CD14-positive monocyte (primary cell): ENCODE measurements around the gene AHNAK. TPM values are rescaled to one million over a fixed set of nuclear protein-coding genes. Genes with fewer than 3 reads are reported as not detected.

ENCODE experiments used
- DNase-seq, 3 donors: peaks; one replicate each; pipeline ENCODE4 v3.0.0-alpha.2; 2011 to 2022
- H2AFZ ChIP-seq: 2 replicates; pipeline ENCODE4 v1.6.0; 2012; ENCODE audit warnings: mild to moderate bottlenecking, low read depth, low read length, inconsistent platforms; ENCODE audit not compliant: insufficient read depth, poor library complexity, severe bottlenecking
- H3K27ac ChIP-seq, 2 donors: 1 replicate in 1 of 2; 2 replicates in 1 of 2; pipeline ENCODE4 v1.5.1; 2012 to 2013; ENCODE audit warnings: low read length in 2 of 2, control low read depth in 1 of 2, inconsistent platforms in 1 of 2, low read depth in 1 of 2, mild to moderate bottlenecking in 1 of 2
- H3K27me3 ChIP-seq, 2 donors: one replicate each; pipeline versions ENCODE4 v1.6.0 to v1.6.1; 2011 to 2013; ENCODE audit warnings: low read length in 2 of 2; ENCODE audit not compliant: control insufficient read depth in 2 of 2, insufficient read depth in 2 of 2
- H3K36me3 ChIP-seq, 2 donors: replicated peaks in 1 of 2; 1 replicate in 1 of 2; 2 replicates in 1 of 2; pipeline versions ENCODE4 v1.5.1 to v1.6.1; 2012 to 2013; ENCODE audit warnings: low read length in 2 of 2, control low read depth in 1 of 2, inconsistent platforms in 1 of 2, mild to moderate bottlenecking in 1 of 2; ENCODE audit not compliant: insufficient read depth in 2 of 2, control insufficient read depth in 1 of 2
- H3K4me1 ChIP-seq, 2 donors: 1 replicate in 1 of 2; 2 replicates in 1 of 2; pipeline versions ENCODE4 v1.5.1 to v1.6.1; 2012 to 2013; ENCODE audit warnings: low read length in 2 of 2, control low read depth in 1 of 2, inconsistent platforms in 1 of 2, mild to moderate bottlenecking in 1 of 2, moderate library complexity in 1 of 2; ENCODE audit not compliant: insufficient read depth in 2 of 2, control insufficient read depth in 1 of 2
- H3K4me2 ChIP-seq: replicated peaks from 2 replicates; pipeline ENCODE3; 2012; ENCODE audit warnings: low read length, moderate library complexity, mild to moderate bottlenecking; ENCODE audit not compliant: poor library complexity, severe bottlenecking; ENCODE audit errors: extremely low read depth
- H3K4me3 ChIP-seq, 3 experiments: fragments of 200-600 bp in 1 of 3; sonication (generic) in 1 of 3; replicated peaks in 1 of 3; 1 replicate in 2 of 3; 2 replicates in 1 of 3; pipeline ENCODE4 v1.5.1; 2011 to 2013; ENCODE audit warnings: low read length in 3 of 3, mild to moderate bottlenecking in 3 of 3, control low read depth in 2 of 3, low read depth in 2 of 3, inconsistent platforms in 1 of 3, moderate library complexity in 1 of 3
- H3K79me2 ChIP-seq: 2 replicates; pipeline ENCODE4 v1.6.0; 2012; ENCODE audit warnings: mild to moderate bottlenecking, control low read depth, inconsistent platforms, low read length, moderate library complexity; ENCODE audit not compliant: insufficient read depth
- H3K9ac ChIP-seq: 2 replicates; pipeline ENCODE4 v1.6.0; 2017; ENCODE audit warnings: low read length, mild to moderate bottlenecking; ENCODE audit not compliant: insufficient read depth, poor library complexity, severe bottlenecking
- H3K9me3 ChIP-seq, 2 donors: replicated peaks in 1 of 2; 1 replicate in 1 of 2; 2 replicates in 1 of 2; pipeline versions ENCODE4 v1.5.1 to v1.6.1; 2012 to 2013; ENCODE audit warnings: low read length in 2 of 2, control low read depth in 1 of 2; ENCODE audit not compliant: control insufficient read depth in 1 of 2, insufficient read depth in 1 of 2
- H4K20me1 ChIP-seq: 2 replicates; pipeline ENCODE4 v1.6.0; 2012; ENCODE audit warnings: mild to moderate bottlenecking, low read length, control low read depth, moderate library complexity; ENCODE audit not compliant: insufficient read depth
- H3K27ac Mint-ChIP-seq, 7 donors: one replicate each; pipeline ENCODE4 v1.8.0; 2020; ENCODE audit warnings: mild to moderate bottlenecking in 7 of 7, mixed read lengths in 7 of 7, moderate library complexity in 6 of 7, inconsistent platforms in 2 of 7
- H3K27me3 Mint-ChIP-seq, 3 donors: one replicate each; pipeline ENCODE4 v1.8.0; 2021 to 2022; ENCODE audit warnings: low read depth in 3 of 3, mild to moderate bottlenecking in 3 of 3, mixed read lengths in 3 of 3, moderate library complexity in 3 of 3, inconsistent platforms in 1 of 3
- H3K36me3 Mint-ChIP-seq, 2 donors: one replicate each; pipeline ENCODE4 v1.8.0; 2020; ENCODE audit warnings: mixed read lengths in 2 of 2, inconsistent platforms in 1 of 2, mild to moderate bottlenecking in 1 of 2
- H3K4me1 Mint-ChIP-seq: one replicate; pipeline ENCODE4 v1.8.0; 2020; ENCODE audit warnings: mild to moderate bottlenecking, mixed read lengths
- H3K4me3 Mint-ChIP-seq, 2 donors: one replicate each; pipeline ENCODE4 v1.8.0; 2020; ENCODE audit warnings: mild to moderate bottlenecking in 2 of 2, mixed read lengths in 2 of 2, moderate library complexity in 1 of 2
- H3K9me3 Mint-ChIP-seq, 7 donors: one replicate each; pipeline ENCODE4 v1.8.0; 2020 to 2022; ENCODE audit warnings: mixed read lengths in 7 of 7, mild to moderate bottlenecking in 6 of 7, moderate library complexity in 6 of 7, inconsistent platforms in 2 of 7
- WGBS: methylation state at CpG from one replicate; pipeline ENCODE4 v1.1.5; 2013; ENCODE audit warnings: missing lambda C conversion rate; ENCODE audit not compliant: insufficient coverage; 5-methylcytosine and 5-hydroxymethylcytosine counted together
- intact Hi-C, 2 donors: fragments of 100-400 bp; cut with micrococcal nuclease; formaldehyde crosslinking; loops; one replicate each; pipeline versions ENCODE4 v1.15.0 to v1.15.1; 2023
- polyA plus RNA-seq, 3 donors: library from polyadenylated mRNA; depleted of rRNA in 1 of 3; unstranded in 2 of 3; stranded (reverse) in 1 of 3; fragments of 300-500 nt in 2 of 3; fragments of >200 nt in 1 of 3; fragmentation: Illumina TruSeq in 2 of 3; gene quantifications; 1 replicate in 2 of 3; 2 replicates in 1 of 3; pipeline ENCODE4 v1.2.3, GENCODE V29; 2012 to 2021
- TF ChIP-seq, protein P1 (sequence below): fragments of 200-600 bp; IDR thresholded peaks from one replicate; pipeline ENCODE4 v1.8.0; 2022; ENCODE audit warnings: antibody characterized with exemption, mild to moderate bottlenecking

The AHNAK gene
- polyA plus RNA-seq, 3 donors, result 80.0 to 201 (median 103) TPM

GRCh38 chr11:62579252-62579651 is 32.6 kb upstream of the AHNAK start:
- Mint-ChIP-seq H3K9me3 (peaks cover 0 to 2% (median 0%) of the 10 kb centered on the region in 7 donors), H3K4me1 (peaks cover 16% of the 10 kb centered on the region), H3K27me3 (no peaks in the 10 kb centered on the region), H3K4me3 (no peak overlapping the region), H3K27ac (no peak overlapping the region), H3K36me3 (peaks cover 43 to 70% of the 10 kb centered on the region in 2 donors)
- Histone ChIP-seq H3K9me3 (no peaks in the 10 kb centered on the region), H3K9ac (no peak overlapping the region), H4K20me1 (no peaks in the 10 kb centered on the region), H3K4me1 (peaks cover 13 to 16% of the 10 kb centered on the region in 2 donors), H3K27me3 (no peaks in the 10 kb centered on the region), H3K79me2 (peaks cover 20% of the 10 kb centered on the region), H3K27ac (no peak overlapping the region), H3K36me3 (peaks cover 44 to 68% of the 10 kb centered on the region in 2 donors), H3K4me2 (no peak overlapping the region), H2AFZ (no peak overlapping the region), H3K4me3 (no peak overlapping the region)
- TF ChIP-seq, protein P1, sequence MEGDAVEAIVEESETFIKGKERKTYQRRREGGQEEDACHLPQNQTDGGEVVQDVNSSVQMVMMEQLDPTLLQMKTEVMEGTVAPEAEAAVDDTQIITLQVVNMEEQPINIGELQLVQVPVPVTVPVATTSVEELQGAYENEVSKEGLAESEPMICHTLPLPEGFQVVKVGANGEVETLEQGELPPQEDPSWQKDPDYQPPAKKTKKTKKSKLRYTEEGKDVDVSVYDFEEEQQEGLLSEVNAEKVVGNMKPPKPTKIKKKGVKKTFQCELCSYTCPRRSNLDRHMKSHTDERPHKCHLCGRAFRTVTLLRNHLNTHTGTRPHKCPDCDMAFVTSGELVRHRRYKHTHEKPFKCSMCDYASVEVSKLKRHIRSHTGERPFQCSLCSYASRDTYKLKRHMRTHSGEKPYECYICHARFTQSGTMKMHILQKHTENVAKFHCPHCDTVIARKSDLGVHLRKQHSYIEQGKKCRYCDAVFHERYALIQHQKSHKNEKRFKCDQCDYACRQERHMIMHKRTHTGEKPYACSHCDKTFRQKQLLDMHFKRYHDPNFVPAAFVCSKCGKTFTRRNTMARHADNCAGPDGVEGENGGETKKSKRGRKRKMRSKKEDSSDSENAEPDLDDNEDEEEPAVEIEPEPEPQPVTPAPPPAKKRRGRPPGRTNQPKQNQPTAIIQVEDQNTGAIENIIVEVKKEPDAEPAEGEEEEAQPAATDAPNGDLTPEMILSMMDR, result no peak
- intact Hi-C loops, result no loop called here
- no peak for DNase-seq
- WGBS, result no CpG with 5 or more reads among the region's 2 CpGs

GRCh38 chr11:62578541-62578940 is 31.9 kb upstream of the AHNAK start:
- 94% methylated on average over 8 of the region's 11 CpGs for WGBS
- Histone ChIP-seq H3K79me2 (peaks cover 22% of the 10 kb centered on the region), H3K4me1 (peaks cover 14 to 18% of the 10 kb centered on the region in 2 donors), H3K36me3 (peaks cover 44 to 64% of the 10 kb centered on the region in 2 donors), H3K27me3 (no peaks in the 10 kb centered on the region), H3K9ac (no peak overlapping the region), H3K4me2 (no peak overlapping the region), H4K20me1 (no peaks in the 10 kb centered on the region), H3K9me3 (no peaks in the 10 kb centered on the region), H3K27ac (no peak overlapping the region), H2AFZ (no peak overlapping the region), H3K4me3 (no peak overlapping the region)
- Mint-ChIP-seq H3K4me1 (peaks cover 16% of the 10 kb centered on the region), H3K27ac (peak overlapping the region in 1 of 7 donors; percentile 63), H3K27me3 (no peaks in the 10 kb centered on the region), H3K36me3 (peaks cover 40 to 68% of the 10 kb centered on the region in 2 donors), H3K4me3 (no peak overlapping the region), H3K9me3 (peaks cover 0 to 2% (median 0%) of the 10 kb centered on the region in 7 donors)
- intact Hi-C loops, result no loop called here
- TF ChIP-seq, protein P1, result no peak
- no peak for DNase-seq
